H1 (cell line): Measurements from ENCODE around the gene ACSF2. TPM values are rescaled to one million over a fixed set of nuclear protein-coding genes. Genes with fewer than 3 reads are reported as not detected.

ENCODE experiments used
- CTCF ChIA-PET: fragments of 300-600 bp; sonication (Branson Sonifier 250); formaldehyde crosslinking; loops from one replicate; lab custom pipeline; 2021; ENCODE audit not compliant: partially characterized antibody; lab: Charles Lee
- POLR2A ChIA-PET: fragments of 300-600 bp; sonication (Branson Sonifier 250); formaldehyde crosslinking; loops from one replicate; lab custom pipeline; 2021; ENCODE audit warnings: inconsistent platforms; ENCODE audit not compliant: partially characterized antibody; lab: Charles Lee
- DNase-seq, 2 experiments: peaks; one replicate each; pipeline versions ENCODE4 v3.0.0 to v3.0.0-alpha.2; 2010 to 2022; ENCODE audit warnings: low spot score in 2 of 2, low read depth in 1 of 2, mixed read lengths in 1 of 2
- FAIRE-seq: peaks from 2 replicates; lab custom pipeline; 2011; peaks lifted over from hg19 to GRCh38; lab: Jason Lieb, UNC
- H2AFZ ChIP-seq: 2 replicates; pipeline ENCODE4 v1.8.1; 2012; ENCODE audit warnings: low read length, inconsistent platforms
- H2AK5ac ChIP-seq: 2 replicates; pipeline ENCODE4 v1.6.1; 2013; ENCODE audit warnings: low read depth, low read length
- H2BK120ac ChIP-seq: replicated peaks from 2 replicates; pipeline ENCODE3; 2013; ENCODE audit warnings: low read depth, low read length, inconsistent platforms
- H2BK12ac ChIP-seq: 2 replicates; pipeline ENCODE4 v1.6.1; 2013; ENCODE audit warnings: low read depth, low read length
- H2BK15ac ChIP-seq: 2 replicates; pipeline ENCODE4 v1.6.1; 2013; ENCODE audit warnings: low read length
- H2BK20ac ChIP-seq: 2 replicates; pipeline ENCODE4 v1.6.1; 2013; ENCODE audit warnings: low read length
- H2BK5ac ChIP-seq: 2 replicates; pipeline ENCODE4 v1.6.1; 2013; ENCODE audit warnings: low read depth, low read length
- H3K14ac ChIP-seq: 2 replicates; pipeline ENCODE4 v1.6.1; 2013; ENCODE audit warnings: inconsistent platforms; ENCODE audit not compliant: insufficient read length
- H3K18ac ChIP-seq: 2 replicates; pipeline ENCODE4 v1.6.1; 2013; ENCODE audit warnings: low read length; ENCODE audit errors: extremely low read depth
- H3K23ac ChIP-seq: 2 replicates; pipeline ENCODE4 v1.6.1; 2013; ENCODE audit warnings: inconsistent platforms; ENCODE audit not compliant: insufficient read length
- H3K23me2 ChIP-seq: 2 replicates; pipeline ENCODE4 v1.6.1; 2013; ENCODE audit warnings: low read depth, low read length
- H3K27ac ChIP-seq: 2 replicates; pipeline ENCODE4 v1.6.1; 2011; ENCODE audit warnings: low read depth, low read length, inconsistent platforms
- H3K27me3 ChIP-seq, 4 experiments: replicated peaks in 1 of 4; 1 replicate in 1 of 4; 2 replicates in 3 of 4; pipeline versions ENCODE4 v1.6.1 to v1.8.1; 2011 to 2013; ENCODE audit warnings: low read length in 3 of 4, mild to moderate bottlenecking in 3 of 4, inconsistent platforms in 2 of 4, mixed read lengths in 2 of 4, moderate library complexity in 1 of 4; ENCODE audit not compliant: control insufficient read depth in 3 of 4, insufficient read depth in 3 of 4; ENCODE audit errors: extremely low read depth in 1 of 4
- H3K36me3 ChIP-seq, 4 experiments: 2 replicates each; pipeline versions ENCODE4 v1.6.1 to v1.8.1; 2011 to 2013; ENCODE audit warnings: mild to moderate bottlenecking in 4 of 4, low read length in 3 of 4, moderate library complexity in 2 of 4, control low read depth in 1 of 4, inconsistent platforms in 1 of 4; ENCODE audit not compliant: insufficient read depth in 4 of 4, control insufficient read depth in 2 of 4
- H3K4ac ChIP-seq: replicated peaks from 2 replicates; pipeline ENCODE3; 2013; ENCODE audit warnings: low read length, low read depth, mixed read lengths, inconsistent platforms; ENCODE audit not compliant: insufficient read length
- H3K4me1 ChIP-seq, 4 experiments: replicated peaks in 1 of 4; 1 replicate in 1 of 4; 2 replicates in 3 of 4; pipeline versions ENCODE4 v1.6.1 to v1.8.1; 2011 to 2013; ENCODE audit warnings: low read length in 3 of 4, inconsistent platforms in 2 of 4, mixed read lengths in 1 of 4; ENCODE audit not compliant: insufficient read depth in 4 of 4, control insufficient read depth in 3 of 4
- H3K4me2 ChIP-seq, 2 experiments: 2 replicates each; pipeline versions ENCODE4 v1.6.1 to v1.8.1; 2011 to 2013; ENCODE audit warnings: low read depth in 2 of 2, low read length in 2 of 2, control low read depth in 1 of 2, inconsistent platforms in 1 of 2, mild to moderate bottlenecking in 1 of 2; ENCODE audit not compliant: insufficient read depth in 1 of 2
- H3K4me3 ChIP-seq, 4 experiments: fragments of 200-600, 300-600 bp in 1 of 4; sonication (generic), shearing (Covaris generic), sonication (Bioruptor Twin) in 1 of 4; 2 replicates each; pipeline versions ENCODE4 v1.5.1 to v1.8.1; 2011 to 2016; ENCODE audit warnings: low read length in 4 of 4, low read depth in 3 of 4, control low read depth in 2 of 4, inconsistent platforms in 2 of 4, mild to moderate bottlenecking in 2 of 4, mixed read lengths in 1 of 4, moderate library complexity in 1 of 4; ENCODE audit not compliant: insufficient read depth in 2 of 4; ENCODE audit errors: extremely low read depth in 1 of 4
- H3K56ac ChIP-seq: replicated peaks from 2 replicates; pipeline ENCODE3; 2013; ENCODE audit warnings: low read depth, mild to moderate bottlenecking, mixed read lengths, low read length, inconsistent platforms; ENCODE audit not compliant: insufficient read length
- H3K79me1 ChIP-seq: 2 replicates; pipeline ENCODE4 v1.6.1; 2013; ENCODE audit warnings: low read depth, low read length, control low read depth
- H3K79me2 ChIP-seq, 2 experiments: 2 replicates each; pipeline versions ENCODE4 v1.6.1 to v1.8.1; 2012 to 2013; ENCODE audit warnings: low read length in 2 of 2, mild to moderate bottlenecking in 2 of 2, inconsistent platforms in 1 of 2; ENCODE audit not compliant: insufficient read depth in 2 of 2, control insufficient read depth in 1 of 2
- H3K9ac ChIP-seq, 4 experiments: replicated peaks in 1 of 4; 1 replicate in 1 of 4; 2 replicates in 3 of 4; pipeline versions ENCODE4 v1.6.1 to v1.8.1; 2011 to 2013; ENCODE audit warnings: low read depth in 3 of 4, low read length in 3 of 4, control low read depth in 2 of 4, mild to moderate bottlenecking in 2 of 4, moderate library complexity in 2 of 4, inconsistent platforms in 1 of 4; ENCODE audit errors: extremely low read depth in 1 of 4
- H3K9me3 ChIP-seq, 2 experiments: 2 replicates each; pipeline versions ENCODE4 v1.6.1 to v1.8.1; 2012 to 2013; ENCODE audit warnings: mild to moderate bottlenecking in 2 of 2, moderate library complexity in 2 of 2, control low read depth in 1 of 2, inconsistent platforms in 1 of 2, low read depth in 1 of 2, low read length in 1 of 2, mixed read lengths in 1 of 2; ENCODE audit not compliant: insufficient read depth in 2 of 2
- H4K20me1 ChIP-seq, 2 experiments: replicated peaks in 1 of 2; 2 replicates each; pipeline versions ENCODE3 to v1.8.1; 2011 to 2013; ENCODE audit warnings: inconsistent platforms in 2 of 2, low read length in 2 of 2, mild to moderate bottlenecking in 1 of 2; ENCODE audit not compliant: insufficient read depth in 2 of 2, control insufficient read depth in 1 of 2
- H4K5ac ChIP-seq: 2 replicates; pipeline ENCODE4 v1.6.1; 2013; ENCODE audit warnings: low read length, low read depth, mixed read lengths, inconsistent platforms; ENCODE audit not compliant: insufficient read length
- H4K8ac ChIP-seq: 2 replicates; pipeline ENCODE4 v1.8.0; 2013; ENCODE audit warnings: mild to moderate bottlenecking, moderate library complexity, low read length, inconsistent platforms; ENCODE audit not compliant: insufficient read depth; ENCODE audit errors: extremely low read depth
- H4K91ac ChIP-seq: replicated peaks from 2 replicates; pipeline ENCODE3; 2013; ENCODE audit warnings: low read length, mixed read lengths, inconsistent platforms; ENCODE audit not compliant: insufficient read length
- JUND ChIP-seq: IDR thresholded peaks from 2 replicates; pipeline ENCODE4 v1.6.1; 2011; ENCODE audit warnings: mild to moderate bottlenecking, improper control_type of control experiment, low read length
- NRF1 ChIP-seq: IDR thresholded peaks from 2 replicates; pipeline ENCODE4 v1.6.1; 2011; ENCODE audit warnings: mild to moderate bottlenecking, low read depth, low read length, improper control_type of control experiment
- RAD21 ChIP-seq, 2 experiments: IDR thresholded peaks in 1 of 2; conservative IDR thresholded peaks in 1 of 2; 2 replicates each; pipeline ENCODE4 v1.6.1; 2011; ENCODE audit warnings: low read depth in 2 of 2, low read length in 2 of 2, improper control_type of control experiment in 1 of 2, inconsistent platforms in 1 of 2, mild to moderate bottlenecking in 1 of 2, moderate library complexity in 1 of 2
- RNF2 ChIP-seq: fragments of 200-900, 300-1000 bp; sonication (generic); IDR thresholded peaks from 2 replicates; pipeline ENCODE4 v1.7.1; 2016; ENCODE audit warnings: borderline replicate concordance, low read depth, mild to moderate bottlenecking, antibody characterized with exemption, low read length; ENCODE audit not compliant: poor library complexity, severe bottlenecking; ENCODE audit errors: missing control alignments
- WGBS, 2 experiments: shearing (Covaris generic) in 1 of 2; methylation state at CpG; one replicate each; pipeline versions ENCODE4 v1.1.6 to v1.1.7; 2013 to 2015; ENCODE audit warnings: low lambda C conversion rate in 2 of 2, mixed read lengths in 2 of 2, inconsistent platforms in 1 of 2, low coverage in 1 of 2, missing lambda C conversion rate in 1 of 2; ENCODE audit not compliant: insufficient replicate concordance in 2 of 2, insufficient coverage in 1 of 2, insufficient read length in 1 of 2; ENCODE audit errors: extremely low coverage in 1 of 2, missing lambda C conversion rate in 1 of 2; 5-methylcytosine and 5-hydroxymethylcytosine counted together
- polyA plus RNA-seq, 7 experiments: library from polyadenylated mRNA; depleted of rRNA in 3 of 7; stranded (reverse) in 5 of 7; unstranded in 2 of 7; fragments of >200 nt in 5 of 7; fragments of 200-250 nt in 2 of 7; gene quantifications; 1 replicate in 5 of 7; 2 replicates in 1 of 7; 4 replicates in 1 of 7; pipeline versions ENCODE4 v1.2.1 to v1.2.3, GENCODE V29; 2011 to 2013; ENCODE audit warnings: missing spikeins in 2 of 7, mixed read lengths in 2 of 7
- total RNA-seq: library from RNA; stranded (reverse); fragmentation: NEBNext Ultra II Directional; extraction: Animal tissue kit (Norgen Biotek cat#: 25700); gene quantifications from 2 replicates; pipeline ENCODE4 v1.2.1, GENCODE V29; 2021
- TF ChIP-seq, protein P1 (sequence below): IDR thresholded peaks from 2 replicates; pipeline ENCODE4 v1.6.1; 2011; ENCODE audit warnings: low read depth, mild to moderate bottlenecking, low read length; ENCODE audit not compliant: insufficient read depth
- TF ChIP-seq, protein P2 (sequence below), 3 experiments: IDR thresholded peaks; 1 replicate in 2 of 3; 2 replicates in 1 of 3; pipeline versions ENCODE4 v1.5.1 to v1.6.1; 2011; ENCODE audit warnings: low read length in 3 of 3, mild to moderate bottlenecking in 3 of 3, inconsistent platforms in 2 of 3, low read depth in 1 of 3, moderate library complexity in 1 of 3; ENCODE audit not compliant: insufficient read depth in 1 of 3; ENCODE audit errors: control extremely low read depth in 1 of 3

ACSF2 gene
- total and polyA plus RNA-seq, 2 of the 8 experiments (the other 6 are each of a cell fraction or from before 2014, with no cell fraction given) = 14.5 to 16.3 TPM

DNA sequence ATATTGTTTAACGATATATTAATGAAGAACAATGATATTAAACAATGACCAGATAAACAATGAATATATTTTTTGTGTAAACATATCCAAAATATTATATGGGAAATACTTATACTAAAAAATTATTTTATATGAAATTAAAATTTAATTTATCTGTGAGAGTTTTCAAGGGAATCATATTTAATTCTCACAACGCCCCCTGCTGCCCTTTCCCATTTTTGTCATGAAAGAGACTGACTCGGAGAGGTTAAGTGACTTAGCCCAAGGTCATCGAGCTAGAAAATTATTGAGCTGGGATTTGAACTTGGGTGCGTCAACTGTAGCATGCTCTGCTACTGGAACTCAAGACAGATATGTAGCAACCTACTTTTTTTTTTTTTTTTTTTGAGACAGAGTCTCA, 75.0 kb downstream of the ACSF2 start:
- H4K5ac ChIP-seq = no peak overlapping the region
- H2AK5ac ChIP-seq = no peak overlapping the region
- H2AFZ ChIP-seq = no peak overlapping the region
- H3K9ac ChIP-seq = no peak overlapping the region
- no peak overlapping the region for H3K18ac ChIP-seq
- no peak overlapping the region for H3K4me3 ChIP-seq
- no peaks in the 10 kb centered on the region for H3K36me3 ChIP-seq
- POLR2A ChIA-PET = no interaction called here
- no peaks in the 10 kb centered on the region for H4K20me1 ChIP-seq
- WGBS, 2 experiments = 63% methylated on average over 5 of the region's 5 CpGs; no CpG with 5 or more reads in 1 of the 2 experiments
- no peak overlapping the region for H2BK15ac ChIP-seq
- H2BK12ac ChIP-seq = no peak overlapping the region
- H3K4me1 ChIP-seq = peaks cover 5 to 9% (median 6%) of the 10 kb centered on the region in 4 experiments; a peak in 6 of 7 replicates
- no peak overlapping the region for H4K91ac ChIP-seq
- no peak overlapping the region for H3K14ac ChIP-seq
- TF ChIP-seq, protein P1, sequence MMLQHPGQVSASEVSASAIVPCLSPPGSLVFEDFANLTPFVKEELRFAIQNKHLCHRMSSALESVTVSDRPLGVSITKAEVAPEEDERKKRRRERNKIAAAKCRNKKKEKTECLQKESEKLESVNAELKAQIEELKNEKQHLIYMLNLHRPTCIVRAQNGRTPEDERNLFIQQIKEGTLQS = no peak
- TF ChIP-seq NRF1 = no peak
- TF ChIP-seq RNF2 = no peak
- TF ChIP-seq, protein P2, sequence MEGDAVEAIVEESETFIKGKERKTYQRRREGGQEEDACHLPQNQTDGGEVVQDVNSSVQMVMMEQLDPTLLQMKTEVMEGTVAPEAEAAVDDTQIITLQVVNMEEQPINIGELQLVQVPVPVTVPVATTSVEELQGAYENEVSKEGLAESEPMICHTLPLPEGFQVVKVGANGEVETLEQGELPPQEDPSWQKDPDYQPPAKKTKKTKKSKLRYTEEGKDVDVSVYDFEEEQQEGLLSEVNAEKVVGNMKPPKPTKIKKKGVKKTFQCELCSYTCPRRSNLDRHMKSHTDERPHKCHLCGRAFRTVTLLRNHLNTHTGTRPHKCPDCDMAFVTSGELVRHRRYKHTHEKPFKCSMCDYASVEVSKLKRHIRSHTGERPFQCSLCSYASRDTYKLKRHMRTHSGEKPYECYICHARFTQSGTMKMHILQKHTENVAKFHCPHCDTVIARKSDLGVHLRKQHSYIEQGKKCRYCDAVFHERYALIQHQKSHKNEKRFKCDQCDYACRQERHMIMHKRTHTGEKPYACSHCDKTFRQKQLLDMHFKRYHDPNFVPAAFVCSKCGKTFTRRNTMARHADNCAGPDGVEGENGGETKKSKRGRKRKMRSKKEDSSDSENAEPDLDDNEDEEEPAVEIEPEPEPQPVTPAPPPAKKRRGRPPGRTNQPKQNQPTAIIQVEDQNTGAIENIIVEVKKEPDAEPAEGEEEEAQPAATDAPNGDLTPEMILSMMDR (IDR thresholded peaks at IDR 0.05; ENCODE audit: control extremely low read depth in 1 of 3, insufficient read depth in 1 of 3, low read depth in 1 of 3, low read length in 3 of 3) = peak in 2 of 3 experiments; percentile 11 to 43; a peak in 2 of 4 replicates
- 0 out of 4 replicates have a peak, but pooled peaks of 1 of the 2 experiments have one; percentile 13 for TF ChIP-seq RAD21 (IDR thresholded peaks at IDR 0.05 in 1 of 2, conservative IDR thresholded peaks at IDR 0.05 in 1 of 2; ENCODE audit: low read depth in 2 of 2, low read length in 2 of 2)
- no peak for TF ChIP-seq JUND
- TF ChIP-seq, all 59 proteins: peak for 2
- FAIRE-seq = no peak
- Histone ChIP-seq H4K8ac (no peak overlapping the region), H3K79me1 (no peaks in the 10 kb centered on the region), H3K27me3 (no peaks in the 10 kb centered on the region), H3K4ac (no peak overlapping the region), H3K23me2 (no peaks in the 10 kb centered on the region), H3K9me3 (no peaks in the 10 kb centered on the region), H3K23ac (no peak overlapping the region), H2BK20ac (no peak overlapping the region), H3K4me2 (no peak overlapping the region), H3K56ac (no peak overlapping the region), H3K27ac (no peak overlapping the region), H2BK120ac (no peak overlapping the region), H3K79me2 (no peaks in the 10 kb centered on the region), H2BK5ac (no peak overlapping the region)
- CTCF ChIA-PET = interaction anchor here (0.6 to 8.3 kb wide), 25 partner anchors 9 to 341 kb away, joined by 3 to 116 read pairs (median 6); partner anchors contain the start of genes CHAD, EPN3 and LRRC59
- DNase-seq = no peak
